A673 (cell line): Measurements from ENCODE around the gene RC3H1. TPM values are rescaled to one million over a fixed set of nuclear protein-coding genes. Genes with fewer than 3 reads are reported as not detected.

Experiments used
- BruUV-seq: library from RNA; stranded (reverse); fragments of 400-500 nt; replicated peaks from 2 replicates; lab custom pipeline; 2021; lab: Mats Ljungman, UMichigan
- CTCF ChIA-PET: fragments of 300-600 bp; sonication (Branson Sonifier 250); formaldehyde crosslinking; loops from one replicate; lab custom pipeline; 2022; ENCODE audit warnings: antibody characterized with exemption; lab: Charles Lee
- POLR2A ChIA-PET: fragments of 300-600 bp; sonication (Branson Sonifier 250); formaldehyde crosslinking; loops from one replicate; lab custom pipeline; 2022; ENCODE audit warnings: antibody characterized with exemption; ENCODE audit not compliant: low non-redundant PET; lab: Charles Lee
- DNase-seq: peaks from one replicate; pipeline ENCODE4 v3.0.0-alpha.2; 2015; ENCODE audit warnings: low spot score
- H3K27ac ChIP-seq: fragments of 200-600 bp; sonication (generic); 2 replicates; pipeline ENCODE4 v1.5.1; 2016; ENCODE audit warnings: mixed run types, low read depth, mild to moderate bottlenecking, mixed read lengths, antibody characterized with exemption, low read length; ENCODE audit not compliant: poor library complexity, severe bottlenecking
- H3K27me3 ChIP-seq: fragments of 200-600 bp; sonication (generic); replicated peaks from 2 replicates; pipeline ENCODE4 v1.6.1; 2017; ENCODE audit warnings: mixed run types, low read depth, mild to moderate bottlenecking, mixed read lengths, antibody characterized with exemption, low read length; ENCODE audit not compliant: insufficient read depth, poor library complexity
- H3K36me3 ChIP-seq: fragments of 200-600 bp; sonication (generic); 2 replicates; pipeline ENCODE4 v1.6.1; 2016; ENCODE audit warnings: mixed run types, mild to moderate bottlenecking, mixed read lengths, antibody characterized with exemption, low read length; ENCODE audit not compliant: insufficient read depth, poor library complexity, severe bottlenecking
- H3K4me1 ChIP-seq: fragments of 200-600 bp; sonication (generic); 2 replicates; pipeline ENCODE4 v1.6.1; 2017; ENCODE audit warnings: mixed run types, mild to moderate bottlenecking, mixed read lengths, antibody characterized with exemption, low read length; ENCODE audit not compliant: insufficient read depth, poor library complexity, severe bottlenecking
- H3K4me3 ChIP-seq: fragments of 200-600 bp; sonication (generic); 2 replicates; pipeline ENCODE4 v1.5.1; 2016; ENCODE audit warnings: low read depth, mixed run types, mild to moderate bottlenecking, mixed read lengths, low read length; ENCODE audit not compliant: poor library complexity, severe bottlenecking
- H3K9me3 ChIP-seq: fragments of 200-600 bp; sonication (generic); 2 replicates; pipeline ENCODE4 v1.6.1; 2016; ENCODE audit warnings: mixed run types, low read depth, mild to moderate bottlenecking, mixed read lengths, antibody characterized with exemption, low read length; ENCODE audit not compliant: poor library complexity, severe bottlenecking
- EZH2 ChIP-seq: fragments of 200-600 bp; sonication (generic); IDR thresholded peaks from 2 replicates; pipeline ENCODE4 v1.6.1; 2017; ENCODE audit warnings: borderline replicate concordance, low read depth, mild to moderate bottlenecking, mixed read lengths, antibody characterized with exemption, low read length; ENCODE audit not compliant: poor library complexity, severe bottlenecking
- intact Hi-C: fragments of 100-400 bp; cut with micrococcal nuclease; formaldehyde crosslinking; loops from one replicate; pipeline ENCODE4 v1.10.0; 2022; ENCODE audit not compliant: unreplicated experiment
- total RNA-seq: library from RNA; stranded (reverse); gene quantifications from 2 replicates; pipeline ENCODE4 v1.2.3, GENCODE V29; 2021
- TF ChIP-seq, protein P1 (sequence below): fragments of 300-800, 200-600 bp; sonication (generic); conservative IDR thresholded peaks from 2 replicates; pipeline ENCODE4 v1.5.1; 2017; ENCODE audit warnings: low read depth, mild to moderate bottlenecking, antibody characterized with exemption, low read length, moderate library complexity, mixed read lengths

RC3H1 gene
- total RNA-seq, 1 experiment from 2014 or later: 27.2 TPM

DNA sequence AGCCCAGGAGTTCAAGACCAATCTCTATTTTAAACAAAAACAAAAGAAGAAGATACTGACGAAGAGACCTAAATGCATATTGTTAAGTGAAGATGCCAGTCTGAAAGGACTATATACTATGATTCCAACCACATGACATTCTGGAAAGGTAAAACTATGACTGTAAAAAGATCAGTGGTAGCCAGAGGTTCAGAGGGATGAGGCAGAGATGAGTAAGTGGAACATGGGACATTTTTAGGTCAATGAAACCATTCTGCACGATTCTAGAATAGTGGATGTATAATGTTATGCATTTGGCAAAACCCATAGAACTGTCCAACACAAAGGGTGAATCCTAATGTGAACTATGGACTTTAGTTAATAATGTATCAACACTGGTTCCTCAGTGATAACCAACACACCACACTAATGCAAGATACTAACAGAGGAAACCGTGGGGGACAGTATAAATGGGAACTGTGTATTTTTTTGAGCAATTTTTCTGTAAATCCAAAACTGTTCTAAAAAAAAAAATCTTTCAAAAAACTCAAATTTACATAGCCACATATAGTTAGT lies 8.2 kb downstream of the RC3H1 start:
- no TSS peak for BruUV-seq
- DNase-seq: no peak

DNA sequence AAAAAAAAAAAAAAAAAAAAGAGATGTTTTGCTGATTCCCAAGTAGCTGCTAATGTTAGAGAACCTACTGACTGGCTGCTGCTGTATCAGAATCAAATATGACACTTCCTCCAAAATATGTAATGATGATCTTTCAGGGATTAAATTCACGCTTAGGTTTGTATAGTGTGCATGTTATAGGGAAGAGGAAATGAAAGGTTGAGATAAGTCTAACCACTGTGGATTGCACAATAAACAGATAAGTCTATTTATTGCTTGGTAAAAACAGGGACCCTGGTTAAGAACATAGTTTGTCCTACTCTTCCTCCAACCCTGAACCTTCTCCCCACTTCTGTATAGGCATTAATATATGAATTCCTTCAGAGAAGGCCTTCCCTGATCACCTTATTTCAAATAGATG lies 13.2 kb downstream of the RC3H1 start:
- ChIA-PET CTCF (no interaction called here), POLR2A (no interaction called here)
- H3K27ac ChIP-seq: no peak overlapping the region
- no peak overlapping the region for H3K4me3 ChIP-seq
- H3K4me1 ChIP-seq: peaks cover 13% of the 10 kb centered on the region
- no peak for TF ChIP-seq EZH2
- TF ChIP-seq, protein P1, sequence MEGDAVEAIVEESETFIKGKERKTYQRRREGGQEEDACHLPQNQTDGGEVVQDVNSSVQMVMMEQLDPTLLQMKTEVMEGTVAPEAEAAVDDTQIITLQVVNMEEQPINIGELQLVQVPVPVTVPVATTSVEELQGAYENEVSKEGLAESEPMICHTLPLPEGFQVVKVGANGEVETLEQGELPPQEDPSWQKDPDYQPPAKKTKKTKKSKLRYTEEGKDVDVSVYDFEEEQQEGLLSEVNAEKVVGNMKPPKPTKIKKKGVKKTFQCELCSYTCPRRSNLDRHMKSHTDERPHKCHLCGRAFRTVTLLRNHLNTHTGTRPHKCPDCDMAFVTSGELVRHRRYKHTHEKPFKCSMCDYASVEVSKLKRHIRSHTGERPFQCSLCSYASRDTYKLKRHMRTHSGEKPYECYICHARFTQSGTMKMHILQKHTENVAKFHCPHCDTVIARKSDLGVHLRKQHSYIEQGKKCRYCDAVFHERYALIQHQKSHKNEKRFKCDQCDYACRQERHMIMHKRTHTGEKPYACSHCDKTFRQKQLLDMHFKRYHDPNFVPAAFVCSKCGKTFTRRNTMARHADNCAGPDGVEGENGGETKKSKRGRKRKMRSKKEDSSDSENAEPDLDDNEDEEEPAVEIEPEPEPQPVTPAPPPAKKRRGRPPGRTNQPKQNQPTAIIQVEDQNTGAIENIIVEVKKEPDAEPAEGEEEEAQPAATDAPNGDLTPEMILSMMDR: no peak
- BruUV-seq: no TSS peak
- no peaks in the 10 kb centered on the region for H3K27me3 ChIP-seq
- intact Hi-C loops: no loop called here
- no peaks in the 10 kb centered on the region for H3K9me3 ChIP-seq
- H3K36me3 ChIP-seq: no peaks in the 10 kb centered on the region
- DNase-seq: no peak

More for the DNA sequence above, 8.2 kb downstream of the RC3H1 start:
- Histone ChIP-seq H3K27ac (no peak overlapping the region), H3K4me3 (no peak overlapping the region), H3K4me1 (peaks cover 15% of the 10 kb centered on the region), H3K9me3 (no peaks in the 10 kb centered on the region), H3K36me3 (no peaks in the 10 kb centered on the region), H3K27me3 (no peaks in the 10 kb centered on the region)
- intact Hi-C loops: no loop called here
- ChIA-PET CTCF (no interaction called here), POLR2A (no interaction called here)
- TF ChIP-seq, protein P1: no peak
- no peak for TF ChIP-seq EZH2

DNA sequence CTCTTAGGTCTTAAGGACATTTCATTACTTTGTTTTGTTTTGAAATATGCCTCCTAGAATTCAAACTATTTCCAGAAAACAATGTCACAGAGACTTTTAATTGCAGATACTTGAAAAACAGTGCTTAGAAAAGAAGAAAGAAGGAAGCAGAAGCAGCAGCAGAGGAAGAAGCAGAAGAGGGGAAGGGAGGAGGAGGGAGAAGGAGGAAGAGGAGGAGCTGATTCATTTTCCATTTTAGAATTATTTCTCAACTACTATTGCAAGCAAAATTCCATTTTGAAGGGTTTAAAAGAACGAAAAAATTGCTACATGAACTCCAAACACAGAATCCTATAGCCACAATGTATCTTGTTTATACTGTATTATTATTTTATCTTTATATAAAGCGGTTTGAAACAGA lies 13.9 kb downstream of the RC3H1 start:
- H3K36me3 ChIP-seq: no peaks in the 10 kb centered on the region
- no peak for DNase-seq
- TF ChIP-seq, protein P1: no peak
- TF ChIP-seq EZH2: no peak
- no peak overlapping the region for H3K27ac ChIP-seq
- intact Hi-C loops: no loop called here
- H3K9me3 ChIP-seq: no peaks in the 10 kb centered on the region
- CTCF ChIA-PET: no interaction called here
- no TSS peak for BruUV-seq
- POLR2A ChIA-PET: no interaction called here
- H3K27me3 ChIP-seq: no peaks in the 10 kb centered on the region
- H3K4me3 ChIP-seq: no peak overlapping the region
- H3K4me1 ChIP-seq: peaks cover 13% of the 10 kb centered on the region
